GM12878 (cell line): ENCODE results near the gene DNAJC4. TPM values are rescaled to one million over a fixed set of nuclear protein-coding genes. Genes with fewer than 3 reads are reported as not detected.

ENCODE experiments used
- ASH2L ChIP-seq: fragments of 300-600, 200-600 bp; sonication (generic); IDR thresholded peaks from 2 replicates; pipeline ENCODE4 v1.6.1; 2017; ENCODE audit warnings: low read depth, mild to moderate bottlenecking, borderline replicate concordance
- BHLHE40 ChIP-seq, 2 experiments: fragments of 450-650 bp in 1 of 2; IDR thresholded peaks; 2 replicates each; pipeline ENCODE4 v1.6.1; 2011 to 2017; ENCODE audit warnings: low read depth in 2 of 2, borderline replicate concordance in 1 of 2, improper control_type of control experiment in 1 of 2, low read length in 1 of 2, mild to moderate bottlenecking in 1 of 2
- CBFB ChIP-seq: IDR thresholded peaks from 2 replicates; pipeline ENCODE4 v1.6.1; 2016; ENCODE audit warnings: antibody characterized with exemption, low read depth
- CEBPB ChIP-seq, 2 experiments: fragments of 150-350 bp in 1 of 2; IDR thresholded peaks; 2 replicates each; pipeline ENCODE4 v1.6.1; 2012 to 2014; ENCODE audit warnings: low read depth in 2 of 2, low read length in 2 of 2, borderline replicate concordance in 1 of 2, inconsistent platforms in 1 of 2
- ETV6 ChIP-seq, 2 experiments: fragments of 450-650 bp in 1 of 2; IDR thresholded peaks in 1 of 2; conservative IDR thresholded peaks in 1 of 2; 2 replicates each; pipeline ENCODE4 v1.6.1; 2014; ENCODE audit warnings: antibody characterized with exemption in 1 of 2, borderline replicate concordance in 1 of 2, low read depth in 1 of 2, mild to moderate bottlenecking in 1 of 2, moderate library complexity in 1 of 2
- FOS ChIP-seq: IDR thresholded peaks from 3 replicates; pipeline ENCODE4 v1.6.1; 2011; ENCODE audit warnings: borderline replicate concordance; ENCODE audit not compliant: insufficient read length; ENCODE audit errors: extremely low read depth
- GATAD2B ChIP-seq: fragments of 450-650 bp; conservative IDR thresholded peaks from 2 replicates; pipeline ENCODE4 v1.6.1; 2017; ENCODE audit warnings: low read depth, mild to moderate bottlenecking, moderate library complexity
- RAD21 ChIP-seq: IDR thresholded peaks from 2 replicates; pipeline ENCODE4 v1.6.1; 2011; ENCODE audit warnings: mild to moderate bottlenecking, low read depth, low read length, moderate library complexity; ENCODE audit not compliant: insufficient read depth
- TCF7 ChIP-seq: IDR thresholded peaks from 2 replicates; pipeline ENCODE4 v1.6.1; 2014; ENCODE audit warnings: antibody characterized with exemption, borderline replicate concordance
- polyA plus RNA-seq, 11 experiments: library from polyadenylated mRNA; depleted of rRNA in 4 of 11; unstranded in 6 of 11; stranded (reverse) in 5 of 11; fragments of >200 nt; fragmentation: Nextera tagmentation in 4 of 11; fragmentation: Illumina TruSeq in 1 of 11; extraction: Ambion mirVana in 4 of 11; extraction: Trizol in 1 of 11; gene quantifications; 1 replicate in 1 of 11; 2 replicates in 10 of 11; pipeline versions ENCODE4 v1.2.1 to v1.2.3, GENCODE V29; 2011 to 2016; ENCODE audit warnings: inconsistent platforms in 2 of 11, missing spikeins in 2 of 11, low read depth in 1 of 11
- total RNA-seq, 4 experiments: library from RNA; depleted of rRNA in 3 of 4; stranded (reverse); fragments of >200 nt in 3 of 4; fragmentation: Illumina TruSeq in 1 of 4; extraction: Trizol in 1 of 4; gene quantifications; 2 replicates each; pipeline versions ENCODE4 v1.2.1 to v1.2.3, GENCODE V29; 2013 to 2021
- TF ChIP-seq, protein P1 (sequence below): IDR thresholded peaks from 2 replicates; pipeline ENCODE4 v1.6.1; 2012; ENCODE audit warnings: improper control_type of control experiment, low read depth, low read length; ENCODE audit not compliant: insufficient replicate concordance
- TF ChIP-seq, protein P2 (sequence below): IDR thresholded peaks from 2 replicates; pipeline ENCODE4 v1.6.1; 2011; ENCODE audit warnings: low read depth, mild to moderate bottlenecking, low read length, moderate library complexity, borderline replicate concordance; ENCODE audit errors: extremely low read depth
- TF ChIP-seq, protein P3 (sequence below): fragments of 450-650 bp; IDR thresholded peaks from 2 replicates; pipeline ENCODE4 v1.6.1; 2016; ENCODE audit warnings: mild to moderate bottlenecking
- TF ChIP-seq, protein P4 (sequence below): IDR thresholded peaks from 2 replicates; pipeline ENCODE4 v1.6.1; 2012; ENCODE audit warnings: low read depth, low read length, improper control_type of control experiment
- TF ChIP-seq, protein P5 (sequence below): IDR thresholded peaks from 2 replicates; pipeline ENCODE4 v1.6.1; 2011; ENCODE audit warnings: borderline replicate concordance, low read depth, mild to moderate bottlenecking, moderate library complexity, mixed read lengths, low read length; ENCODE audit not compliant: insufficient read depth; ENCODE audit errors: extremely low read length

DNAJC4 gene
- total and polyA plus RNA-seq, 10 of the 15 experiments (the other 5 are each of a cell fraction or from before 2014, with no cell fraction given) = 3.7 to 64.9 (median 30.1) TPM

DNA sequence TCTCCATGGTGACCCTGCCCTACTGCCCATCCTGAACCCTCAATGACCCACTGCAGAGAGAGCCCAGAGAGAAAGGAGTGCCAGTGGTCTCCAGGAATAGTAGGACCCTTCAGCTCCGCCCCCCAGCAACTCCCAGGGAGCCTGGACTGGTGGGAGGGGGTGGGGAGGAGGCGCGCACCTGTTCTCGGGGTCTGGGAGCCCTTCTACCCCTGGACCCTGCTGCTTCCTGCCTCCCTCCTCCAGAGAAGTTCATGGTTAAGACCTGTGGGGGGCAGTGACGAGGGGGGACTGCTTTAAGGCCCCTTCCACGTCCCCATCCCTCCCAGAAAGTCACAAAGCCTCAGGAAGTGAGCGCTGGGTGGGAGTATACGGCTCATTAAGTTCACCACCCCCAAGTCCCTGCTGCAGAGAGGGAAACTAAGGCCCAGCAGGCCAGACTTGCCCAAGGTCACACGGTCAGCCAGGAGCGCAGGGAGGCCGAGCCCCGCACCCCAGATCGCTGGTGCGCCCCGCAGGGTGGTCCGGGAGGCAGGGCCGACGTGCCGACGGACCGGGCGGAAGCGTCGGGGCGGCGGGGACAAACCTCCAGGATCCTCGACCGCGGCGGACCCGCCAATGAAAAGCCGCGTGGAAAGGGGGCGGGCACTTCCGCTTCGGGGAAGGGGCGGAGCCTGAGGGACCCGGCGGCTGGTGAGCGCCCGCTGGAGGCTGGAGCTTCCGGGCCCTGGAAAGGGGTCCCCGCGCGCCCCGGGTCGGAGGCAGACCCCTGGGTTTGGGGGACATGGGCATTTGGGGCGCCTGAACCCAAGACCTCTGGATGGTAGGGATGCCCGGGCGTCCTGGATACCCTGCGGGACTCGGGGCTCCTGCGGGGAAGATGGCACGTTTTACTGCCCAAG lies 4.5 kb upstream of the DNAJC4 start, which contains the start of the genes NUDT22 and TRPT1 (continued):
- TF ChIP-seq, protein P1, sequence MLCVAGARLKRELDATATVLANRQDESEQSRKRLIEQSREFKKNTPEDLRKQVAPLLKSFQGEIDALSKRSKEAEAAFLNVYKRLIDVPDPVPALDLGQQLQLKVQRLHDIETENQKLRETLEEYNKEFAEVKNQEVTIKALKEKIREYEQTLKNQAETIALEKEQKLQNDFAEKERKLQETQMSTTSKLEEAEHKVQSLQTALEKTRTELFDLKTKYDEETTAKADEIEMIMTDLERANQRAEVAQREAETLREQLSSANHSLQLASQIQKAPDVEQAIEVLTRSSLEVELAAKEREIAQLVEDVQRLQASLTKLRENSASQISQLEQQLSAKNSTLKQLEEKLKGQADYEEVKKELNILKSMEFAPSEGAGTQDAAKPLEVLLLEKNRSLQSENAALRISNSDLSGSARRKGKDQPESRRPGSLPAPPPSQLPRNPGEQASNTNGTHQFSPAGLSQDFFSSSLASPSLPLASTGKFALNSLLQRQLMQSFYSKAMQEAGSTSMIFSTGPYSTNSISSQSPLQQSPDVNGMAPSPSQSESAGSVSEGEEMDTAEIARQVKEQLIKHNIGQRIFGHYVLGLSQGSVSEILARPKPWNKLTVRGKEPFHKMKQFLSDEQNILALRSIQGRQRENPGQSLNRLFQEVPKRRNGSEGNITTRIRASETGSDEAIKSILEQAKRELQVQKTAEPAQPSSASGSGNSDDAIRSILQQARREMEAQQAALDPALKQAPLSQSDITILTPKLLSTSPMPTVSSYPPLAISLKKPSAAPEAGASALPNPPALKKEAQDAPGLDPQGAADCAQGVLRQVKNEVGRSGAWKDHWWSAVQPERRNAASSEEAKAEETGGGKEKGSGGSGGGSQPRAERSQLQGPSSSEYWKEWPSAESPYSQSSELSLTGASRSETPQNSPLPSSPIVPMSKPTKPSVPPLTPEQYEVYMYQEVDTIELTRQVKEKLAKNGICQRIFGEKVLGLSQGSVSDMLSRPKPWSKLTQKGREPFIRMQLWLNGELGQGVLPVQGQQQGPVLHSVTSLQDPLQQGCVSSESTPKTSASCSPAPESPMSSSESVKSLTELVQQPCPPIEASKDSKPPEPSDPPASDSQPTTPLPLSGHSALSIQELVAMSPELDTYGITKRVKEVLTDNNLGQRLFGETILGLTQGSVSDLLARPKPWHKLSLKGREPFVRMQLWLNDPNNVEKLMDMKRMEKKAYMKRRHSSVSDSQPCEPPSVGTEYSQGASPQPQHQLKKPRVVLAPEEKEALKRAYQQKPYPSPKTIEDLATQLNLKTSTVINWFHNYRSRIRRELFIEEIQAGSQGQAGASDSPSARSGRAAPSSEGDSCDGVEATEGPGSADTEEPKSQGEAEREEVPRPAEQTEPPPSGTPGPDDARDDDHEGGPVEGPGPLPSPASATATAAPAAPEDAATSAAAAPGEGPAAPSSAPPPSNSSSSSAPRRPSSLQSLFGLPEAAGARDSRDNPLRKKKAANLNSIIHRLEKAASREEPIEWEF = no peak
- TF ChIP-seq, protein P2, sequence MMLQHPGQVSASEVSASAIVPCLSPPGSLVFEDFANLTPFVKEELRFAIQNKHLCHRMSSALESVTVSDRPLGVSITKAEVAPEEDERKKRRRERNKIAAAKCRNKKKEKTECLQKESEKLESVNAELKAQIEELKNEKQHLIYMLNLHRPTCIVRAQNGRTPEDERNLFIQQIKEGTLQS = no peak
- TF ChIP-seq, protein P3, sequence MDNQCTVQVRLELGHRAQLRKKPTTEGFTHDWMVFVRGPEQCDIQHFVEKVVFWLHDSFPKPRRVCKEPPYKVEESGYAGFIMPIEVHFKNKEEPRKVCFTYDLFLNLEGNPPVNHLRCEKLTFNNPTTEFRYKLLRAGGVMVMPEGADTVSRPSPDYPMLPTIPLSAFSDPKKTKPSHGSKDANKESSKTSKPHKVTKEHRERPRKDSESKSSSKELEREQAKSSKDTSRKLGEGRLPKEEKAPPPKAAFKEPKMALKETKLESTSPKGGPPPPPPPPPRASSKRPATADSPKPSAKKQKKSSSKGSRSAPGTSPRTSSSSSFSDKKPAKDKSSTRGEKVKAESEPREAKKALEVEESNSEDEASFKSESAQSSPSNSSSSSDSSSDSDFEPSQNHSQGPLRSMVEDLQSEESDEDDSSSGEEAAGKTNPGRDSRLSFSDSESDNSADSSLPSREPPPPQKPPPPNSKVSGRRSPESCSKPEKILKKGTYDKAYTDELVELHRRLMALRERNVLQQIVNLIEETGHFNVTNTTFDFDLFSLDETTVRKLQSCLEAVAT = 0 out of 2 replicates have a peak, but pooled peaks have one; percentile 21
- TF ChIP-seq ASH2L (no peak), TCF7 (no peak), CEBPB (IDR thresholded peaks at IDR 0.05; ENCODE audit: borderline replicate concordance in 1 of 2, low read depth in 2 of 2, low read length in 2 of 2) (no peak), RAD21 (no peak; the same call in 1 of the 2 replicates), CBFB (0 out of 2 replicates have a peak, but pooled peaks have one; percentile 41), GATAD2B (0 out of 2 replicates have a peak, but pooled peaks have one; percentile 38), BHLHE40 (IDR thresholded peaks at IDR 0.05; ENCODE audit: borderline replicate concordance in 1 of 2, low read depth in 2 of 2, low read length in 1 of 2) (peak; percentile 9 to 76; a peak in 2 of 4 replicates), ETV6 (conservative IDR thresholded peaks at IDR 0.05 in 1 of 2, IDR thresholded peaks at IDR 0.05 in 1 of 2; ENCODE audit: borderline replicate concordance in 1 of 2, low read depth in 1 of 2) (no peak), FOS (no peak)
- TF ChIP-seq, protein P4, sequence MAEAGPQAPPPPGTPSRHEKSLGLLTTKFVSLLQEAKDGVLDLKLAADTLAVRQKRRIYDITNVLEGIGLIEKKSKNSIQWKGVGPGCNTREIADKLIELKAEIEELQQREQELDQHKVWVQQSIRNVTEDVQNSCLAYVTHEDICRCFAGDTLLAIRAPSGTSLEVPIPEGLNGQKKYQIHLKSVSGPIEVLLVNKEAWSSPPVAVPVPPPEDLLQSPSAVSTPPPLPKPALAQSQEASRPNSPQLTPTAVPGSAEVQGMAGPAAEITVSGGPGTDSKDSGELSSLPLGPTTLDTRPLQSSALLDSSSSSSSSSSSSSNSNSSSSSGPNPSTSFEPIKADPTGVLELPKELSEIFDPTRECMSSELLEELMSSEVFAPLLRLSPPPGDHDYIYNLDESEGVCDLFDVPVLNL = no peak
- TF ChIP-seq, protein P5, sequence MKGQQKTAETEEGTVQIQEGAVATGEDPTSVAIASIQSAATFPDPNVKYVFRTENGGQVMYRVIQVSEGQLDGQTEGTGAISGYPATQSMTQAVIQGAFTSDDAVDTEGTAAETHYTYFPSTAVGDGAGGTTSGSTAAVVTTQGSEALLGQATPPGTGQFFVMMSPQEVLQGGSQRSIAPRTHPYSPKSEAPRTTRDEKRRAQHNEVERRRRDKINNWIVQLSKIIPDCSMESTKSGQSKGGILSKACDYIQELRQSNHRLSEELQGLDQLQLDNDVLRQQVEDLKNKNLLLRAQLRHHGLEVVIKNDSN = no peak
